ENCODE data around the gene ADAMTS17. TPM values are rescaled to one million over a fixed set of nuclear protein-coding genes. Genes with fewer than 3 reads are reported as not detected.
"Not testable (repeated sequence)": the region's sequence is repeated elsewhere in the genome, so short reads cannot be mapped to it uniquely, and the experiment has no call there.

The ADAMTS17 gene
- total RNA-seq, 1 donor from 2014 or later: 0.99 TPM

- intact Hi-C loops (cut with micrococcal nuclease): no loop called here
- Histone ChIP-seq H3K9me3 (replicated peaks) (peaks cover 3% of the 10 kb centered on the region), H3K27ac (replicated peaks) (peak overlapping the region; percentile 79), H3K27me3 (ENCODE audit: low read depth) (no peaks in the 10 kb centered on the region), H3K4me3 (peak overlapping the region; percentile 4), H3K36me3 (no peaks in the 10 kb centered on the region), H3K4me1 (peaks cover 31% of the 10 kb centered on the region)
- no peak for DNase-seq
- no peak for TF ChIP-seq CTCF (IDR thresholded peaks at IDR 0.05; ENCODE audit: borderline replicate concordance)
Measured at GRCh38 chr15:99983171-99983885, 358.4 kb downstream of the ADAMTS17 start.

- intact Hi-C loops (cut with micrococcal nuclease): no loop called here
- no peak for DNase-seq
Measured at GRCh38 chr15:99982662-99983061, 359.1 kb downstream of the ADAMTS17 start.

GRCh38 chr15:99981839-99982658 lies 359.7 kb downstream of the ADAMTS17 start:
- intact Hi-C loops (cut with micrococcal nuclease): no loop called here
- TF ChIP-seq CTCF (IDR thresholded peaks at IDR 0.05; ENCODE audit: borderline replicate concordance): no peak
- DNase-seq: no peak

More at GRCh38 chr15:99982662-99983061, 359.1 kb downstream of the ADAMTS17 start:
- no peaks in the 10 kb centered on the region for H3K27me3 ChIP-seq (ENCODE audit: low read depth)
- peaks cover 31% of the 10 kb centered on the region for H3K4me1 ChIP-seq
- H3K36me3 ChIP-seq: no peaks in the 10 kb centered on the region
- no peak for TF ChIP-seq CTCF (IDR thresholded peaks at IDR 0.05; ENCODE audit: borderline replicate concordance)
- H3K4me3 ChIP-seq: no peak overlapping the region
- H3K9me3 ChIP-seq (replicated peaks): no peaks in the 10 kb centered on the region
- H3K27ac ChIP-seq (replicated peaks): peak overlapping the region; percentile 79

GRCh38 chr15:99981191-99981647 lies 360.6 kb downstream of the ADAMTS17 start:
- Histone ChIP-seq H3K4me3 (no peak overlapping the region), H3K9me3 (replicated peaks) (no peaks in the 10 kb centered on the region), H3K4me1 (peaks cover 31% of the 10 kb centered on the region), H3K27ac (replicated peaks) (no peak overlapping the region), H3K36me3 (no peaks in the 10 kb centered on the region), H3K27me3 (ENCODE audit: low read depth) (no peaks in the 10 kb centered on the region)
- intact Hi-C loops (cut with micrococcal nuclease): no loop called here
- peak; percentile 25 for TF ChIP-seq CTCF (IDR thresholded peaks at IDR 0.05; ENCODE audit: borderline replicate concordance)
- DNase-seq: no peak

More at GRCh38 chr15:99981839-99982658, 359.7 kb downstream of the ADAMTS17 start:
- Histone ChIP-seq H3K9me3 (replicated peaks) (no peaks in the 10 kb centered on the region), H3K4me3 (no peak overlapping the region), H3K36me3 (no peaks in the 10 kb centered on the region), H3K4me1 (peaks cover 31% of the 10 kb centered on the region), H3K27me3 (ENCODE audit: low read depth) (no peaks in the 10 kb centered on the region), H3K27ac (replicated peaks) (no peak overlapping the region)

GRCh38 chr15:99980752-99981151 lies 361.0 kb downstream of the ADAMTS17 start:
- H3K27ac ChIP-seq (replicated peaks): no peak overlapping the region
- no peak for TF ChIP-seq CTCF (IDR thresholded peaks at IDR 0.05; ENCODE audit: borderline replicate concordance)
- H3K4me3 ChIP-seq: no peak overlapping the region
- no peaks in the 10 kb centered on the region for H3K36me3 ChIP-seq
- peaks cover 31% of the 10 kb centered on the region for H3K4me1 ChIP-seq
- no peaks in the 10 kb centered on the region for H3K27me3 ChIP-seq (ENCODE audit: low read depth)
- DNase-seq: no peak
- no peaks in the 10 kb centered on the region for H3K9me3 ChIP-seq (replicated peaks)
- intact Hi-C loops (cut with micrococcal nuclease): no loop called here

GRCh38 chr15:99979886-99980285 lies 361.9 kb downstream of the ADAMTS17 start:
- DNase-seq; H3K9me3 ChIP-seq (replicated peaks); H3K27me3 ChIP-seq (ENCODE audit: low read depth); H3K4me3 ChIP-seq; H3K27ac ChIP-seq (replicated peaks); intact Hi-C loops (cut with micrococcal nuclease); H3K36me3 ChIP-seq: not testable (repeated sequence)
- H3K4me1 ChIP-seq: peaks cover 31% of the 10 kb centered on the region
